ENCODE data around the gene ATP5IF1. TPM values are rescaled to one million over a fixed set of nuclear protein-coding genes. Genes with fewer than 3 reads are reported as not detected.

Gene ATP5IF1
- total and polyA plus RNA-seq, 2 donors (not counting 1 experiment from before 2014, with no cell fraction given): 88.1 to 128 TPM

GRCh38 chr1:28260803-28261174, 24.9 kb downstream of the ATP5IF1 start:
- Mint-ChIP-seq H3K4me3 (peak overlapping the region; percentile 71), H3K27ac (no peak overlapping the region), H3K4me1 (peaks cover 19% of the 10 kb centered on the region), H3K27me3 (peaks cover 16% of the 10 kb centered on the region), H3K9me3 (ENCODE audit: insufficient read depth) (no peaks in the 10 kb centered on the region)
- no peaks in the 10 kb centered on the region for H4K20me1 ChIP-seq (ENCODE audit: control insufficient read depth, insufficient read depth, low read length, poor library complexity, severe bottlenecking)
- H3K27ac ChIP-seq (ENCODE audit: low read length in 2 of 2): no peak overlapping the region
- 93% methylated on average over 6 of the region's 7 CpGs for WGBS (ENCODE audit: insufficient coverage)
- peak overlapping the region in 1 of 5 experiments; percentile 96 for H3K4me3 ChIP-seq (ENCODE audit: control extremely low read depth in 1 of 5, extremely low read depth in 1 of 5, insufficient read depth in 1 of 5, low read depth in 2 of 5, low read length in 4 of 5)
- peaks cover 0 to 4% (median 1%) of the 10 kb centered on the region in 4 experiments for H3K27me3 ChIP-seq (replicated peaks in 1 of 4; ENCODE audit: control extremely low read depth in 1 of 4, control insufficient read depth in 3 of 4, insufficient read depth in 4 of 4, low read length in 3 of 4)
- DNase-seq (no peak), ATAC-seq (ENCODE audit: low read depth) (no peak)
- ChIA-PET POLR2A (interaction anchor here (1.7 to 2.9 kb wide), 2 partner anchors 12 to 14 kb away, joined by 7 to 10 read pairs; no protein-coding TSS in a partner anchor), CTCF (interaction anchor here (1.2 to 7.9 kb wide), 2 partner anchors 11 to 615 kb away, joined by 3 to 64 read pairs; no protein-coding TSS in a partner anchor)
- no peaks in the 10 kb centered on the region for H3K36me3 ChIP-seq (replicated peaks in 1 of 2; ENCODE audit: control extremely low read depth in 1 of 2, control insufficient read depth in 1 of 2, extremely low read depth in 1 of 2, insufficient read depth in 2 of 2, low read length in 1 of 2)
- peak overlapping the region; percentile 87 for H3K9ac ChIP-seq (ENCODE audit: low read length)
- H3K4me2 ChIP-seq (replicated peaks; ENCODE audit: low read depth, low read length, poor library complexity, severe bottlenecking): peak overlapping the region; percentile 100
- intact Hi-C loops (cut with micrococcal nuclease): no loop called here
- no peaks in the 10 kb centered on the region for H3K9me3 ChIP-seq (ENCODE audit: control extremely low read depth in 1 of 3, control insufficient read depth in 2 of 3, insufficient read depth in 1 of 3, low read length in 2 of 3)
- peaks cover 41% of the 10 kb centered on the region for H3K79me2 ChIP-seq (ENCODE audit: control insufficient read depth, insufficient read depth, low read length)
- peak overlapping the region; percentile 91 for H2AFZ ChIP-seq (ENCODE audit: insufficient read depth, low read depth, low read length, poor library complexity, severe bottlenecking)
- TF ChIP-seq, protein P1, sequence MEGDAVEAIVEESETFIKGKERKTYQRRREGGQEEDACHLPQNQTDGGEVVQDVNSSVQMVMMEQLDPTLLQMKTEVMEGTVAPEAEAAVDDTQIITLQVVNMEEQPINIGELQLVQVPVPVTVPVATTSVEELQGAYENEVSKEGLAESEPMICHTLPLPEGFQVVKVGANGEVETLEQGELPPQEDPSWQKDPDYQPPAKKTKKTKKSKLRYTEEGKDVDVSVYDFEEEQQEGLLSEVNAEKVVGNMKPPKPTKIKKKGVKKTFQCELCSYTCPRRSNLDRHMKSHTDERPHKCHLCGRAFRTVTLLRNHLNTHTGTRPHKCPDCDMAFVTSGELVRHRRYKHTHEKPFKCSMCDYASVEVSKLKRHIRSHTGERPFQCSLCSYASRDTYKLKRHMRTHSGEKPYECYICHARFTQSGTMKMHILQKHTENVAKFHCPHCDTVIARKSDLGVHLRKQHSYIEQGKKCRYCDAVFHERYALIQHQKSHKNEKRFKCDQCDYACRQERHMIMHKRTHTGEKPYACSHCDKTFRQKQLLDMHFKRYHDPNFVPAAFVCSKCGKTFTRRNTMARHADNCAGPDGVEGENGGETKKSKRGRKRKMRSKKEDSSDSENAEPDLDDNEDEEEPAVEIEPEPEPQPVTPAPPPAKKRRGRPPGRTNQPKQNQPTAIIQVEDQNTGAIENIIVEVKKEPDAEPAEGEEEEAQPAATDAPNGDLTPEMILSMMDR (IDR thresholded peaks at IDR 0.05): no peak
- TF ChIP-seq EZH2 (IDR thresholded peaks at IDR 0.05; ENCODE audit: borderline replicate concordance, insufficient read depth, low read depth, low read length, poor library complexity, severe bottlenecking): no peak
- H3K4me1 ChIP-seq (ENCODE audit: control insufficient read depth in 2 of 2, insufficient read depth in 2 of 2, low read length in 2 of 2): peaks cover 22% of the 10 kb centered on the region in 2 donors

- WGBS (ENCODE audit: insufficient coverage): 89% methylated on average over 1 of the region's 1 CpG
- DNase-seq (no peak), ATAC-seq (ENCODE audit: low read depth) (no peak)
- Histone ChIP-seq H4K20me1 (ENCODE audit: control insufficient read depth, insufficient read depth, low read length, poor library complexity, severe bottlenecking) (peaks cover 8% of the 10 kb centered on the region), H3K9ac (ENCODE audit: low read length) (no peak overlapping the region), H3K4me2 (replicated peaks; ENCODE audit: low read depth, low read length, poor library complexity, severe bottlenecking) (no peak overlapping the region), H3K36me3 (replicated peaks in 1 of 2; ENCODE audit: control extremely low read depth in 1 of 2, control insufficient read depth in 1 of 2, extremely low read depth in 1 of 2, insufficient read depth in 2 of 2, low read length in 1 of 2) (no peaks in the 10 kb centered on the region), H3K4me3 (ENCODE audit: control extremely low read depth in 1 of 5, extremely low read depth in 1 of 5, insufficient read depth in 1 of 5, low read depth in 2 of 5, low read length in 4 of 5) (no peak overlapping the region), H2AFZ (ENCODE audit: insufficient read depth, low read depth, low read length, poor library complexity, severe bottlenecking) (no peak overlapping the region), H3K27me3 (replicated peaks in 1 of 4; ENCODE audit: control extremely low read depth in 1 of 4, control insufficient read depth in 3 of 4, insufficient read depth in 4 of 4, low read length in 3 of 4) (peaks cover 0 to 4% (median 1%) of the 10 kb centered on the region in 4 experiments), H3K9me3 (ENCODE audit: control extremely low read depth in 1 of 3, control insufficient read depth in 2 of 3, insufficient read depth in 1 of 3, low read length in 2 of 3) (no peaks in the 10 kb centered on the region), H3K79me2 (ENCODE audit: control insufficient read depth, insufficient read depth, low read length) (peaks cover 43% of the 10 kb centered on the region), H3K27ac (ENCODE audit: low read length in 2 of 2) (no peak overlapping the region), H3K4me1 (ENCODE audit: control insufficient read depth in 2 of 2, insufficient read depth in 2 of 2, low read length in 2 of 2) (peaks cover 14 to 15% of the 10 kb centered on the region in 2 donors)
- Mint-ChIP-seq H3K27me3 (peaks cover 7% of the 10 kb centered on the region), H3K27ac (no peak overlapping the region), H3K4me3 (no peak overlapping the region), H3K4me1 (peaks cover 10% of the 10 kb centered on the region), H3K9me3 (ENCODE audit: insufficient read depth) (no peaks in the 10 kb centered on the region)
- intact Hi-C loops (cut with micrococcal nuclease): no loop called here
- ChIA-PET CTCF (interaction anchor here (1.3 to 7.9 kb wide), 2 partner anchors 15 to 95 kb away, joined by 3 to 64 read pairs; no protein-coding TSS in a partner anchor), POLR2A (no interaction called here)
- TF ChIP-seq, protein P1 (IDR thresholded peaks at IDR 0.05): no peak
- TF ChIP-seq EZH2 (IDR thresholded peaks at IDR 0.05; ENCODE audit: borderline replicate concordance, insufficient read depth, low read depth, low read length, poor library complexity, severe bottlenecking): no peak
Observed at GRCh38 chr1:28264897-28265296, 29.0 kb downstream of the ATP5IF1 start.
